ENCODE results near the gene SCD5. TPM values are rescaled to one million over a fixed set of nuclear protein-coding genes. Genes with fewer than 3 reads are reported as not detected.

SCD5 gene
- total and polyA plus RNA-seq, 2 donors (not counting 3 experiments of a cell fraction or from before 2014, with no cell fraction given): 38.4 to 38.5 TPM

DNA sequence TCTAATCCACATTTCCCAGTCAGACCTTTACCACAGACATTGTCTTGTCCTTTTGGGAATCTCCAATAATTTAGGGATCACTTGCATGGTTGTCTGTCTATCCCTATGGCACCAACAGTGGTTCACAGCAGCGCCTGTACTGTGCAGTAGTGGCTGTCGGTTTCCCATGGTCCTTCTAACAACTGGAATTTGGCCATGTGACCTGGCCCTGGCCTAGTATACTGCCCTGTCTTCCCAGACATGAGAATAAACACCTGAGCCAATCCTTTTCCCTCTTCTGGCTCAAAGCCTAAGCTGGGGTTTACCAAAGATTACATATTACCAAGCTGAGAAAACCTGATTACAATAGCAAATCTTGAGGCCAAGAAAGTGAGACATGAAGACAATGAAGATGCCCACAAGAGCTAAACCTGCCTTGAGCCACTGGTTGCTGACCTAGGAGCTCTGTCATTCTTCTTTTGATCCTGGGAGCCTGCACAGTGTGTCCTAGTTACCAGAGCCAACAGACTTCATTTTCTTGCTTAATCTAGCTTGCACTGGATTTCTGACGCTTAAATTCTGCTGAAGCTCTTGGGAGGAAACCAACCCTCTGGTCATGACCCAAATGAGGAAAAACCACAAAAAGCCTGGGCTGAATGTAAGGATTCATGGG, 92.1 kb downstream of the SCD5 start:
- no peaks in the 10 kb centered on the region for H4K20me1 ChIP-seq (replicated peaks; ENCODE audit: control insufficient read depth, extremely low read depth, insufficient read depth, low read length)
- dilution Hi-C loops (cut with MboI; ENCODE audit: extremely low pct_ligation_motif_present, low sequenced_read_pairs): no loop called here
- POLR2A ChIA-PET: interaction anchor here (1.0 kb wide), 1 partner anchor 78 kb away, joined by 3 read pairs; no protein-coding TSS in a partner anchor

More for the DNA sequence above, 92.1 kb downstream of the SCD5 start:
- Histone ChIP-seq H2AFZ (ENCODE audit: low read depth, low read length) (no peak overlapping the region), H3K27me3 (ENCODE audit: control insufficient read depth in 2 of 2, insufficient read depth in 2 of 2, low read length in 2 of 2) (no peaks in the 10 kb centered on the region), H3K4me3 (replicated peaks in 1 of 3; ENCODE audit: insufficient read depth in 1 of 3, low read depth in 1 of 3, low read length in 3 of 3) (no peak overlapping the region), H3K9me3 (replicated peaks; ENCODE audit: control insufficient read depth, insufficient read depth, low read length) (no peaks in the 10 kb centered on the region), H3K4me1 (ENCODE audit: control insufficient read depth, extremely low read depth, insufficient read depth, low read length) (peaks cover 20% of the 10 kb centered on the region), H3K9me1 (replicated peaks; ENCODE audit: control insufficient read depth, extremely low read depth, insufficient read depth, low read length) (no peaks in the 10 kb centered on the region), H3K9ac (replicated peaks; ENCODE audit: extremely low read depth, insufficient read depth, low read length) (no peak overlapping the region), H3K4me2 (ENCODE audit: insufficient read depth, low read length) (no peak overlapping the region), H3K79me2 (ENCODE audit: control insufficient read depth, insufficient read depth, low read length) (peaks cover 2% of the 10 kb centered on the region), H3K27ac (ENCODE audit: insufficient read depth, low read depth, low read length) (no peak overlapping the region), H3K36me3 (ENCODE audit: control insufficient read depth in 2 of 2, extremely low read depth in 1 of 2, insufficient read depth in 2 of 2, low read length in 2 of 2) (peaks cover 3% of the 10 kb centered on the region in 2 experiments)
- intact Hi-C loops (cut with micrococcal nuclease): no loop called here
- DNase-seq (ENCODE audit: low read depth, low spot score) (no peak), FAIRE-seq (no peak)
- TF ChIP-seq MYC (IDR thresholded peaks at IDR 0.05; ENCODE audit: low read depth, low read length) (no peak), JUN (IDR thresholded peaks at IDR 0.05; ENCODE audit: borderline replicate concordance, insufficient read depth, insufficient read length, low read depth) (no peak), GATA2 (IDR thresholded peaks at IDR 0.05; ENCODE audit: insufficient read depth, insufficient read length, low read depth, low read length) (no peak), POLR2A (IDR thresholded peaks at IDR 0.05; ENCODE audit: low read depth, low read length) (no peak), POLR2AphosphoS5 (IDR thresholded peaks at IDR 0.05; ENCODE audit: insufficient read depth, low read depth, low read length) (no peak), EZH2 (IDR thresholded peaks at IDR 0.05; ENCODE audit: borderline replicate concordance, low read depth, low read length, severe bottlenecking) (no peak), FOS (IDR thresholded peaks at IDR 0.05; ENCODE audit: borderline replicate concordance, insufficient read depth, low read length) (no peak)
- TF ChIP-seq, protein P1, sequence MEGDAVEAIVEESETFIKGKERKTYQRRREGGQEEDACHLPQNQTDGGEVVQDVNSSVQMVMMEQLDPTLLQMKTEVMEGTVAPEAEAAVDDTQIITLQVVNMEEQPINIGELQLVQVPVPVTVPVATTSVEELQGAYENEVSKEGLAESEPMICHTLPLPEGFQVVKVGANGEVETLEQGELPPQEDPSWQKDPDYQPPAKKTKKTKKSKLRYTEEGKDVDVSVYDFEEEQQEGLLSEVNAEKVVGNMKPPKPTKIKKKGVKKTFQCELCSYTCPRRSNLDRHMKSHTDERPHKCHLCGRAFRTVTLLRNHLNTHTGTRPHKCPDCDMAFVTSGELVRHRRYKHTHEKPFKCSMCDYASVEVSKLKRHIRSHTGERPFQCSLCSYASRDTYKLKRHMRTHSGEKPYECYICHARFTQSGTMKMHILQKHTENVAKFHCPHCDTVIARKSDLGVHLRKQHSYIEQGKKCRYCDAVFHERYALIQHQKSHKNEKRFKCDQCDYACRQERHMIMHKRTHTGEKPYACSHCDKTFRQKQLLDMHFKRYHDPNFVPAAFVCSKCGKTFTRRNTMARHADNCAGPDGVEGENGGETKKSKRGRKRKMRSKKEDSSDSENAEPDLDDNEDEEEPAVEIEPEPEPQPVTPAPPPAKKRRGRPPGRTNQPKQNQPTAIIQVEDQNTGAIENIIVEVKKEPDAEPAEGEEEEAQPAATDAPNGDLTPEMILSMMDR (IDR thresholded peaks at IDR 0.05; ENCODE audit: extremely low read depth in 1 of 2, insufficient read depth in 1 of 2, low read depth in 1 of 2, low read length in 2 of 2): no peak
- TF ChIP-seq, protein P2, sequence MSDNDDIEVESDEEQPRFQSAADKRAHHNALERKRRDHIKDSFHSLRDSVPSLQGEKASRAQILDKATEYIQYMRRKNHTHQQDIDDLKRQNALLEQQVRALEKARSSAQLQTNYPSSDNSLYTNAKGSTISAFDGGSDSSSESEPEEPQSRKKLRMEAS (IDR thresholded peaks at IDR 0.05; ENCODE audit: insufficient read depth, insufficient read length): no peak
- CTCF ChIA-PET: interaction anchor here (1.5 to 2.0 kb wide), 3 partner anchors 10 to 33 kb away, joined by 4 to 8 read pairs (median 7); no protein-coding TSS in a partner anchor
- BruUV-seq (replicated peaks): no TSS peak

All from endothelial cell of umbilical vein (primary cell).